Activated CD4-positive, alpha-beta T cell treated with anti-CD3 and anti-CD28 coated beads for 36 hours (primary cell): ENCODE measurements around the gene HOXB8. TPM values are rescaled to one million over a fixed set of nuclear protein-coding genes. Genes with fewer than 3 reads are reported as not detected.

ENCODE experiments used
- ATAC-seq: fragments of 200-7000 bp; cut with Tn5 transposase; one replicate; pipeline ENCODE4 v1.10.0; 2021; ENCODE audit warnings: mild to moderate bottlenecking, moderate library complexity
- CTCF ChIA-PET: fragments of 350-600 bp; sonication (Branson Sonifier 250); formaldehyde crosslinking; loops from one replicate; lab custom pipeline; 2021; ENCODE audit warnings: antibody characterized with exemption; lab: Charles Lee
- POLR2A ChIA-PET: fragments of 350-600 bp; sonication (Branson Sonifier 250); formaldehyde crosslinking; loops from one replicate; lab custom pipeline; 2021; ENCODE audit warnings: antibody characterized with exemption, inconsistent platforms; lab: Charles Lee
- DNase-seq: peaks from one replicate; pipeline ENCODE4 v3.0.0-alpha.2; 2020
- H3K27ac Mint-ChIP-seq: one replicate; pipeline ENCODE4 v1.8.0; 2021; ENCODE audit warnings: mixed read lengths
- H3K27me3 Mint-ChIP-seq: one replicate; pipeline ENCODE4 v1.8.0; 2021; ENCODE audit warnings: mixed read lengths
- H3K36me3 Mint-ChIP-seq: one replicate; pipeline ENCODE4 v1.8.0; 2021; ENCODE audit warnings: low read depth, mixed read lengths
- H3K4me1 Mint-ChIP-seq: one replicate; pipeline ENCODE4 v1.8.0; 2021; ENCODE audit warnings: mixed read lengths
- H3K4me3 Mint-ChIP-seq: one replicate; pipeline ENCODE4 v1.8.0; 2021; ENCODE audit warnings: mild to moderate bottlenecking, moderate library complexity, mixed read lengths
- H3K9me3 Mint-ChIP-seq: one replicate; pipeline ENCODE4 v1.8.0; 2021; ENCODE audit warnings: low read depth, mixed read lengths
- intact Hi-C, 2 experiments: fragments of 100-400 bp; cut with DNase I in 1 of 2; cut with micrococcal nuclease in 1 of 2; formaldehyde crosslinking; loops; one replicate each; pipeline versions ENCODE4 v1.14.2 to v1.15.1; 2022 to 2024; cut with DNase I, micrococcal nuclease
- total RNA-seq, 2 experiments: library from RNA; stranded (reverse); gene quantifications; one replicate each; pipeline ENCODE4 v1.2.3, GENCODE V29; 2021

Gene HOXB8
- total RNA-seq, 2 experiments from 2014 or later, result not detected

DNA sequence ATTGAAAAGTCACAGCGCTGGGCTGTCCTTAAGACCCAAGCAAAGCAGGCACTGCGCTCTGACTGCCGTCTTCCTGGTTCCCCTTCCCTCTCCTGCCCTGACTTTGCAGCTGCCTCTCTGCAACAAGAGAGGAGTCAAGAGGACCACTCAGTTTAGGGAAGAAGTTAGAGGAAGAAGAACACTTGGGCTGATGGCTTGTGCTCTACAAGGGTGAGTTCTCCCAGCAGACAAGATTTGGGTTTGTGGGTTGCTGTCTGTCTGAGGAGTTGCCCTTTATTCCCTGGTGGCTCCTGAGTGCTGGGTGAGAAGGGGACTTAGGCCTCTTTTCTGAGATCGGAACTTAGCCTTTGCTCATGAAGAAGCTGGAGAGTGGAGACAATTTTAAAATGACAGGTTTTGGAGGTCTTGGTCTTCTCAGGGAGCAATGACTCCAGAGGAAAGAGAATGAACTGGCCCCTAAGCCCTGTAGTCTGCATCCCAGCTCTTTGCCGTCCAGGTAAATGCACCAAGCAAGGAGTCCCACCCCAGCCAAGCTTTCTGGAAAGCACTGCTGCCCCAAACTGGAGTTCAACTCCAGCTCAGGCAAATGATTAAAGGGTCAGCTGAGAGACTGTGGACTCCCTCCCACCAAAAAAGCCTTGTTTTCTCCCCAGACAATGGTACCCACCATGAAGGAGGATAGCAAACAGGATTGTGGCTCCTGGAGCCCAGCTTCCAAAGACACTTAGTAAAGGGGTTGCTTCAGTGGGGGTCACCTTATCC is 13.7 kb upstream of the HOXB8 start:
- H3K9me3 Mint-ChIP-seq, result no peaks in the 10 kb centered on the region
- no peak overlapping the region for H3K4me3 Mint-ChIP-seq
- DNase-seq, result no peak
- no peak overlapping the region for H3K27ac Mint-ChIP-seq
- no peaks in the 10 kb centered on the region for H3K36me3 Mint-ChIP-seq
- ChIA-PET CTCF (interaction anchor here (0.7 to 2.0 kb wide), 9 partner anchors 11 to 470 kb away, joined by 3 to 11 read pairs (median 3); no protein-coding TSS in a partner anchor), POLR2A (no interaction called here)
- peaks cover 64% of the 10 kb centered on the region for H3K27me3 Mint-ChIP-seq
- no peak for ATAC-seq
- peaks cover 10% of the 10 kb centered on the region for H3K4me1 Mint-ChIP-seq
- intact Hi-C loops, result no loop called here

DNA sequence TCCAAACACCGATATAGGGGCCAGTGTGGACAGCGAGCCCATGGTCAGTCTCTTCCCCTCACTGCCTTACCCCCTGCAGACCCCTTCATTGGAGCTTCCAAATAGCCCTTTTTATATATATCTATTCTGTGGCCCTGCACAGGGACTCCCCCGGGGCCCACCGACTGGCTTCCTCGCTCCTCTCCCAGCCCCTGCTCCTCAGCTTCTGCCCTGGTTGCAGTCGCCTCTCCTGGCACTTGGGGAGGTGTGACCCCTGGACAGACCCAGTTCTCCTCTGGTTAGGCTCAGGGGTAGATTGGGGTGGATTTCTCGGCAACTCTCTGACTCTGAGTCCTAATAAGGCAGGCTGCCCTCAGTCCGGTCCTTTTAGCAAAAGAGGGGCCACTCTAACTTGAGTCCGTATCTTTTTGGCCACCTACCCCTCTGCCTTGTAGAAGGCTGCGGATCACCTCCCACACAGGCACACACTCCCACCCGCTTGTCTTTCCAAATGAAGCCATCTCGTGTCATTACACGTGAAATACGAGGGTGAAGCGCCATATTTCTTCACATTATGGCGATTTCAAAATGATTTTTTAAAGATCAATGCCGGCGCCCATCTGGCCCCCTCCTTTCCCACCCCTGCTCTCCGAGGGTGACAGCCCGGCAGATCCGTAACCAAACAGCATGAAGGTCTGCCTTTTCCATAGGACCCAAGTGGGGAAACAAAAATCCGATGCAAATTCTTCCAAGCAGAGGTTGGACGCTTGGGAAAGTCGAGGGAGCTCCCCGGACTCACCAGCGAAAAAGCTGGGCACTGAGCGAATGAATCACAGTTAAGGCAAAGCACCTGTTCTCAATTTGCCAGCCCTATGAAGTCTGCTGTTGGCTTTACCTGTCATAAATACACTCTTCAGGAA is 12.8 kb upstream of the HOXB8 start:
- CTCF ChIA-PET, result interaction anchor here (0.8 to 5.8 kb wide), 3 partner anchors 9 to 272 kb away, joined by 3 to 32 read pairs (median 3); no protein-coding TSS in a partner anchor
- H3K9me3 Mint-ChIP-seq, result no peaks in the 10 kb centered on the region
- H3K4me3 Mint-ChIP-seq, result no peak overlapping the region
- H3K36me3 Mint-ChIP-seq, result no peaks in the 10 kb centered on the region
- no peak overlapping the region for H3K27ac Mint-ChIP-seq
- peaks cover 10% of the 10 kb centered on the region for H3K4me1 Mint-ChIP-seq
- POLR2A ChIA-PET, result no interaction called here
- DNase-seq, result no peak
- no peak for ATAC-seq
- peaks cover 69% of the 10 kb centered on the region for H3K27me3 Mint-ChIP-seq
- intact Hi-C loops, result no loop called here

DNA sequence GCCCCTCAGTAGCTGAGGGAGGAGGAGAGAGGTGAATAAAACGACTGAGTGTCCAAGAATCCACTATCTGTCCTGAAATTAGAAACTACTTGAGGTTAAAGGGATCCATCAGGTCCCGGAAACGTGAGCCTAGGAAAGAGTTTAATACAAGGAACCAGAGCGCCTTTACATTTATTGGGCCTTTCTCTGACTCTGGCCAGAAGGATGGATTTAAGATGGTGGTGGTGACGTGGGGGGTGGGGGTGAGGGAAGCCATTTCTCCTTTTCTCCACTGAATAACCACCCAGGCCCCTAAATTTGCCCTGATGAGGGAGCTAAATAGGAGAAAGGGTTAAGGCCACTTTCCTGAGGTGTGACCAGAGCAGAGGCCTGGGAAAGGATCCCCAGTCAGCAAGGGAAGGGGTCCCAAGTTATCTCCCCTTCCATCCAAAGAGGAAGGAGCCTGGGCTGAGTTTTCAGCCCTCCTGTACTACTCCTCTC is 12.1 kb upstream of the HOXB8 start:
- Mint-ChIP-seq H3K36me3 (no peaks in the 10 kb centered on the region), H3K4me1 (peaks cover 10% of the 10 kb centered on the region), H3K4me3 (peak overlapping the region; percentile 74), H3K9me3 (no peaks in the 10 kb centered on the region), H3K27me3 (peaks cover 69% of the 10 kb centered on the region), H3K27ac (peak overlapping the region; percentile 34)
- DNase-seq (no peak), ATAC-seq (no peak)
- CTCF ChIA-PET, result interaction anchor here (1.3 to 5.8 kb wide), 4 partner anchors 9 to 34 kb away, joined by 5 to 32 read pairs (median 9); partner anchors contain the start of genes HOXB5 and HOXB8
- POLR2A ChIA-PET, result no interaction called here
- intact Hi-C loops, result no loop called here

DNA sequence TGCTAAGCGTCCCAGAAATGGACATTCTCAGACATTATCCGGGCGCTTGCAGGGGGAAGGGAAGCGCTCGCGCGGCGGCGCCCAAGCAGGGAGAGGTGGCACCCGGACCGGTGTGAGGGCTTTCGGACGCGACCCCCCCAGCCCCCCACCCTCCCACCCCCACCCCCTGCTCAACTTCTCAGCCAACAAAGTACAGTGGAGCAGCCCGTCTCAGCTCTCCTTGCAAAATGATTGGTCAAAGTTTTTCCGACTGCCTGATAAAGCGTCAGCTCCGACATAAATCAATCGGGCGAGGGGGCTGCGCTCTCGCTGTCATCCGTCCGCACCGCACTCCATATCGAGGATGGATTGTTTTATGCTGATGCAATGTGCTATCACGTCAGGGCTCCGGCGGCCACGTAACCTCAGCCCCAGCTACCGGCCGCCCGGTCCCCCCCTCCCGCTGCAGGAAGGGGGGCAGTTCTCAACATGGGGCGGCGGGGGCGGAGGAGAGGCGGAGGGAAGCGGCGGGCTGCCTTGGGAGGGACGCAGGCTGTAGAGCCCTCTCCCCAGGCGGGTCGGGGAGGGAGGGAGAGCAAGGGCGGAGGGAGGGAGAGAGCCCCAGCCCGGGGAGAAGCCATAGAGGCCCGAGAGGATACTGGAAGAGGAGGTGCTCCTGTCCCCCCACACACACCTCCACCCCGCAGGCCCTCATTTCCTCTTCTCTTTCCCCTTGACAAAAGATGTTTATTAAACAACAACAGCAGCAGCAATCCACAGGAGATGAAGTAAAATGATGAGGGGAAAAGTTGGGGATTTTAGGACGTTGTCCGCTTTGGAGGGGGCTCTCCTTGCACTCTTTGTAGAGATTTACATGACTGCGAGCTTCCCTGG is 11.4 kb upstream of the HOXB8 start, which contains the start of gene HOXB9:
Gene HOXB9, minus strand, starts transcription at position 114 of the 873 bp plus-strand sequence. Its CDS starts 89 bp downstream, at position 25.
- DNase-seq (peak; percentile 77), ATAC-seq (peak; percentile 67)
- ChIA-PET CTCF (interaction anchor here (0.7 to 5.8 kb wide), 11 partner anchors 10 to 547 kb away, joined by 3 to 32 read pairs (median 4); partner anchors contain the start of genes HOXB5 and HOXB8), POLR2A (interaction anchor here (0.6 kb wide), 3 partner anchors 300 to 655 kb away, joined by 3 to 6 read pairs (median 3); no protein-coding TSS in a partner anchor)
- Mint-ChIP-seq H3K9me3 (no peaks in the 10 kb centered on the region), H3K4me1 (peaks cover 10% of the 10 kb centered on the region), H3K36me3 (no peaks in the 10 kb centered on the region), H3K4me3 (peak within 1 kb of the TSS; percentile 74), H3K27ac (peak within 1 kb of the TSS; percentile 77), H3K27me3 (peaks cover 72% of the 10 kb centered on the region)
- intact Hi-C loops, result no loop called here

DNA sequence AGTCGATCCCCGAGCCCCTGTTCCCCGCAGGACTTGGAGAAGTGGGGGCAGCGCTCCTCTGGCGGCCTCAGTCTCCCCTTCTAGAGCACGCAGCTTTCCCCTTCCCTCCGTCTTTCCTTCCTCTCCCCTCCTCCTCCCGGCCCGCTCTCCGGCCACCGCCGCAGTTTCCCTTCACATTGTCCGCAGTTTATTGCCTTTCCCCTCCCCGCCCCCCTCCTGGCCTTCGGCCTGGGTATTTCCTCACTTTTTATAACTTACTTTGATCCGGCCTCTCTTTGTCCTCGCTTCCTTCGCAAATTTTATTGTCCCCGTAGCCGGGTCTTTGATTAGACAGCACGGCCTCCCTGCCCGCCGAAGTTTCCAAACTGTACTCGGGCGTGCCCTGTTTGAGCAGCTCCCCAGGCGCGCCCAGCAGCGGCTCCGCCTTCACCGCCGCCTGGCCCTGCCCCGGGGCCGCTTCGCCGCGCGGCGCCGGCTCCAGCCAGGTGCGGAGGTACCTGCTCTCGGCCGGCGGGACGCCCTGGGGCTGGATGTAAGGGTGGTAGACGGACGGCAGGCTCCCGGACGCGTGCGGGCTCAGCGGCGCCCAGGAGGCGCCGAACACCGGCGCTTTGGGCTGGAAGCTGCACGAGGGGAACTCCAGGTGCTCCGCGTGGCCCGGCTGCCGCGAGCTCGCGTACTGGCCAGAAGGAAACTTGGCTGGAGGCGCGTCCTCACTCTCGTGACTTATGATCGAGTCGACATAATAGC is 10.6 kb upstream of the HOXB8 start:
- H3K4me1 Mint-ChIP-seq, result peaks cover 10% of the 10 kb centered on the region
- ChIA-PET POLR2A (interaction anchor here (0.6 to 1.1 kb wide), 3 partner anchors 11 to 654 kb away, joined by 3 to 6 read pairs (median 3); no protein-coding TSS in a partner anchor), CTCF (interaction anchor here (0.6 to 5.8 kb wide), 18 partner anchors 10 to 546 kb away, joined by 3 to 32 read pairs (median 4); partner anchors contain the start of genes HOXB5, HOXB8 and PRAC2)
- peaks cover 75% of the 10 kb centered on the region for H3K27me3 Mint-ChIP-seq
- intact Hi-C loops, result loop anchor here in 1 of 2 experiments (1.0 kb wide), 1 partner anchor 14 kb away; the partner anchor contains the start of gene HOXB7
- H3K4me3 Mint-ChIP-seq, result peak overlapping the region; percentile 74
- DNase-seq (peak; percentile 63), ATAC-seq (peak; percentile 73)
- peak overlapping the region; percentile 57 for H3K27ac Mint-ChIP-seq
- no peaks in the 10 kb centered on the region for H3K36me3 Mint-ChIP-seq
- no peaks in the 10 kb centered on the region for H3K9me3 Mint-ChIP-seq

DNA sequence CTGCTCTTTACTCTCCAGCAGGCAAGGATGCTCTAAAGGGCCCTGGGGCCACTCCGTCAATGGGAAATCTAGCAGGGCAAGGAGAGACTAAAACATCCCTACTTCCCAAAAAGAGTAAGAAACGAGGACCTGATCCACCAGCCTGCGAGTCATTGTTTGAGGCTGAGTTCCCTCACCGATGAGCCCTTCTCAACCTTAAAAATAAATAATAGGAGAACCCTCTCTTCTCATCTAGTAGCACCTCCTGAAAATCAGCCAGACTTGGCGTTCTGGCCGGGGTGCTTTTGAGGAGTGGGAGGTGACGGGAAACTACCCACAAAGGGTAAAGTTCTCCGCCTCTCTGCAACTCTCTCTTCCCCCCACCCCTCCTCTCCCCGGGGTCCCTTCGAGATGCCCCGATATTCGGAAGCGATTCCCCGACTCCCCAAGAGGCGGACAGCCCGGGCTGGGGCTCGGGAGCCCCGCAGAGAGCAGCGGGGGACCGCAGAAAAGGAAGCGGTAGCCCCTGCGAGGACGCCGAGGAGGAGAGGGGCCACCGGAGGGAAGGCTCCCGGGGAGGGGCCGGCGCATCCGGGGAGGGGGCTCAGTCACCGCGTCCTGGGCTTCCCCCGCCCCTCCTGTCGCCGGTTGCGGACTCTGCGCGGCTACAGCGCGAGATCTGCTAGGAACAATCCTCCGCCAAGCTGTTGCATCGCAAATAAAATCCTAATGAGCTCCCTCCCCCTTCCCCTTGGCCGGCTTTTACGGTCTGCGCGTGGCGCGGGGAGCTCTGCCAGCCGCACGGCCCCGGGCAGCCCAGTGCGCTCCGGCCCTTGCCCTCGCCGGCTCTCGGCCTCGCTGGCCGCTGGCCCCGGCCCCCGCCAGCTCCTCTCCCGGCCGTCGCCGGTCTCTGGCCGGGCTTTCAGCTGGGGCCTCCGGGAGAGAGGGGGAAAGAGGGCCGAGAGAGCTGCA is 9.7 kb upstream of the HOXB8 start:
- H3K4me1 Mint-ChIP-seq, result peaks cover 10% of the 10 kb centered on the region
- no peak overlapping the region for H3K27ac Mint-ChIP-seq
- no peaks in the 10 kb centered on the region for H3K9me3 Mint-ChIP-seq
- ATAC-seq, result peak; percentile 25
- ChIA-PET CTCF (interaction anchor here (0.6 to 5.8 kb wide), 18 partner anchors 8 to 545 kb away, joined by 3 to 32 read pairs (median 4); partner anchors contain the start of genes HOXB5, HOXB7, HOXB8 and PRAC2), POLR2A (interaction anchor here (0.6 to 1.1 kb wide), 2 partner anchors 12 to 50 kb away, joined by 3 to 6 read pairs; no protein-coding TSS in a partner anchor)
- H3K4me3 Mint-ChIP-seq, result peak overlapping the region; percentile 74
- intact Hi-C loops, result loop anchor here in 1 of 2 experiments (1.0 kb wide), 1 partner anchor 14 kb away; the partner anchor contains the start of gene HOXB7
- peak; percentile 51 for DNase-seq
- H3K36me3 Mint-ChIP-seq, result no peaks in the 10 kb centered on the region
- peaks cover 74% of the 10 kb centered on the region for H3K27me3 Mint-ChIP-seq

DNA sequence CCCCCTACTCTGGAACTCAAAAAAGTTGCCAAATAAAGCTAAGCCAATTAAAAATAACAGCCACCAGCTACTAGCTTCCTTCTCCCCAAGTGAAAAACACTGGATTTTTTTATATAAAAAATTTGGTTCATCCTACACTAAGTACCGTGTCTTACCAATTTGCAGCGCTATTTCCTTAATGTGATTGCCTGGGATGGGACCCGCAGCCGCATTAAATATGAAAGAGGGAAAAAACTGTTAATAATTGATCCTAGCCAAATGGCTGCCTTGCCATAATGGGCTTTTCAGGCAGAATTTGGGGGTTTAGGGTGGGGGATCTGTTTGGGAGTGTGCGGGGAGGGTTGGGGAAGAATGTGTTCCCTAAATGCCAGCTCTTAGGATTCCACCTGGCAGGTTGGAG is 9.0 kb upstream of the HOXB8 start:
- POLR2A ChIA-PET, result no interaction called here
- Mint-ChIP-seq H3K36me3 (no peaks in the 10 kb centered on the region), H3K9me3 (no peaks in the 10 kb centered on the region), H3K27me3 (peaks cover 74% of the 10 kb centered on the region), H3K4me1 (peaks cover 13% of the 10 kb centered on the region), H3K4me3 (no peak overlapping the region), H3K27ac (no peak overlapping the region)
- CTCF ChIA-PET, result interaction anchor here (1.0 to 5.8 kb wide), 6 partner anchors 8 to 132 kb away, joined by 4 to 32 read pairs (median 6); partner anchors contain the start of genes HOXB5 and HOXB7
- ATAC-seq (no peak), DNase-seq (no peak)
- intact Hi-C loops, result no loop called here

DNA sequence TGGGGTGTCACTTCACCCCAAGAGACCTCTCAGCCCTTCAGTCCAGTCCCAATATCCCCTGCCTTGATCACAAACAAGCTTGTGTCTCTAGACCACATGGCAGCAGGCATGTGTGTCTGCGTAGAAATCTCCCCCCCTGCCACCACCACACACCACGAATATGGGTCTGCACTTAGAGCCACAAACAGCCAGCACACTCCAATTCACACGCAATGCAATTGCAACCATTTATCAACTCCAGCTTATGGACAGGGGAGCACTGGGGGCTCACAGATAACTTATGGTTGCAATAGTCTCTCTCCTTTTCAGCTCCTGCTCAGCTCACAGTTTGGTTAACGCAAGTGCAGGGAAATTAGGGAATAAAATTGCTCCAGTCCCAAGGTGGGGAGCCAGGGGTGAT is 8.5 kb upstream of the HOXB8 start:
- Mint-ChIP-seq H3K36me3 (no peaks in the 10 kb centered on the region), H3K4me1 (peaks cover 15% of the 10 kb centered on the region), H3K9me3 (no peaks in the 10 kb centered on the region), H3K27me3 (peaks cover 74% of the 10 kb centered on the region), H3K4me3 (no peak overlapping the region), H3K27ac (no peak overlapping the region)
- intact Hi-C loops, result no loop called here
- ATAC-seq (no peak), DNase-seq (no peak)
- POLR2A ChIA-PET, result no interaction called here
- CTCF ChIA-PET, result interaction anchor here (0.6 to 5.8 kb wide), 8 partner anchors 9 to 855 kb away, joined by 3 to 32 read pairs (median 4); partner anchors contain the start of genes HOXB5 and HOXB7

DNA sequence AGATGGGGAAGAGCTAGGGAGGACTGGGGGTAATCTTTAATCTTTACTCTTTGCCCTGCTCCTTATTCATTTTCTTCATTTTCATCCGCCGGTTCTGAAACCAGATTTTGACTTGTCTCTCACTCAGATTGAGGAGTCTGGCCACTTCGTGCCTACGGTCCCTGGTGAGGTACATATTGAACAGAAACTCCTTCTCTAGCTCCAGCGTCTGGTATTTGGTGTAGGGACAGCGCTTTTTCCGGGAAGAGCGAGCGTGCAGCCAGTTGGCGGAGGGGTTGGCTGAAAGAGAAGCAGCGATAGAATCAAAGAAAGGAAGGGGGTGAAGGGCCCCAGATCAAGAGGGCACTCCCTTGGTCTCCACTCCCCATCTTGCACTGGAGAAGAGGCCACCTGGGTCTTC is 7.8 kb upstream of the HOXB8 start:
- ChIA-PET POLR2A (no interaction called here), CTCF (interaction anchor here (0.9 to 5.8 kb wide), 9 partner anchors 10 to 274 kb away, joined by 3 to 32 read pairs (median 6); partner anchors contain the start of gene HOXB5)
- ATAC-seq, result no peak
- Mint-ChIP-seq H3K4me1 (peaks cover 21% of the 10 kb centered on the region), H3K27me3 (peaks cover 73% of the 10 kb centered on the region), H3K9me3 (no peaks in the 10 kb centered on the region), H3K36me3 (no peaks in the 10 kb centered on the region), H3K4me3 (no peak overlapping the region), H3K27ac (no peak overlapping the region)
- DNase-seq, result no peak
- intact Hi-C loops, result no loop called here
